Immature natural killer cell (primary cell): ENCODE measurements around the gene PRXL2B. TPM values are rescaled to one million over a fixed set of nuclear protein-coding genes. Genes with fewer than 3 reads are reported as not detected.

Experiments used
- DNase-seq, 3 donors: peaks; one replicate each; pipeline ENCODE4 v3.0.0; 2022; ENCODE audit warnings: mixed read lengths in 1 of 3
- H3K27ac Mint-ChIP-seq, 6 donors: one replicate each; pipeline ENCODE4 v1.8.0; 2020; ENCODE audit warnings: mixed read lengths in 6 of 6, mild to moderate bottlenecking in 5 of 6, inconsistent platforms in 4 of 6, moderate library complexity in 3 of 6
- H3K27me3 Mint-ChIP-seq, 3 donors: one replicate each; pipeline ENCODE4 v1.8.0; 2020 to 2021; ENCODE audit warnings: low read depth in 3 of 3, mild to moderate bottlenecking in 3 of 3, mixed read lengths in 3 of 3, moderate library complexity in 3 of 3, inconsistent platforms in 1 of 3
- H3K36me3 Mint-ChIP-seq, 3 donors: one replicate each; pipeline ENCODE4 v1.8.0; 2020; ENCODE audit warnings: mixed read lengths in 3 of 3, inconsistent platforms in 2 of 3, mild to moderate bottlenecking in 2 of 3
- H3K4me1 Mint-ChIP-seq, 2 donors: one replicate each; pipeline ENCODE4 v1.8.0; 2020; ENCODE audit warnings: inconsistent platforms in 2 of 2, mild to moderate bottlenecking in 2 of 2, mixed read lengths in 2 of 2, moderate library complexity in 1 of 2
- H3K4me3 Mint-ChIP-seq, 5 donors: one replicate each; pipeline ENCODE4 v1.8.0; 2020; ENCODE audit warnings: mild to moderate bottlenecking in 5 of 5, mixed read lengths in 5 of 5, inconsistent platforms in 3 of 5, moderate library complexity in 3 of 5
- H3K9me3 Mint-ChIP-seq, 6 donors: one replicate each; pipeline ENCODE4 v1.8.0; 2020; ENCODE audit warnings: mild to moderate bottlenecking in 6 of 6, mixed read lengths in 6 of 6, inconsistent platforms in 4 of 6, moderate library complexity in 3 of 6
- polyA plus RNA-seq, 3 donors: library from polyadenylated mRNA; unstranded; fragments of 300-500 nt; fragmentation: Illumina TruSeq; gene quantifications; one replicate each; pipeline ENCODE4 v1.2.3, GENCODE V29; 2021

Gene PRXL2B
- polyA plus RNA-seq, 3 donors from 2014 or later: 10.0 to 17.1 (median 13.6) TPM

DNA sequence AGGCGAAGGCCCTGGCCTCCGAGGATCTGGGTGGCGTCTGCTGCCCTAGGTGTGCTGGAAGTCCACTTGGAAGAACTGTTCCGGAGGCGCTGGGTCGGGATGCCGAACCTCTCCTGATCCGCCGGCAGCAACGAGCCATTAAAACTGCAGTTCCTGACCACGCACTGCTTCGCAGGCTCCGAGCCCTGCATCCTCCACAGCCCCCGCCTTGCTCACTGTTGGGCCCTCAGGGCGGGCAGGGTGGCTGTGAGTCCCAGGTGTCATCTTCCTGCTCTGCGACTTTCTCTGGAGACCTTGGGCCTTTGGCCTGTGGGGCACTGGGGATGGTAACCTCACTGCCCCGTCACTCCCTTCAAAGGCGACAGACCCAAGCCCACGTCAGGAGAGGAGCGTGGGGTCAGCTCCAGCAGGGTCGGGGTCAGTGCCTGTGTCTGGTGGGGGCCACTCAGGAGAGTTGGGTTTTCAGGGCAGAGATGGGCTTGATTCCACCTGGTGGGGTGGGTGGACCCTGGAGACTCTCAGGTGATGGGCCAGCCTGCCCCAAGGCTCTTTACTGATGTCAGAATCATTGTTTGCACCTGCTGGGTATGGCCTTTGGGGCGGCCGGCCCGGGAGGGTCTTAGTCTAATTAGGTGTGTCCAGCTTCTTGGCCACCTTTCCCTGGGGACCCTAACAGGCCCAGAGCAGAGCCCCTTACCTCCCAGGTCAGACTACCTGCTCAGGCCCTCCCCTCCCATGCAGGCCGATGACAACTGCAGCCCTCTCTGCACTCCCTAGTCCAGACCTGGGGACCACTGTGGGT, 3.1 kb downstream of the PRXL2B start:
- Mint-ChIP-seq H3K4me1 (peaks cover 8 to 11% of the 10 kb centered on the region in 2 donors), H3K27ac (no peak overlapping the region), H3K36me3 (no peaks in the 10 kb centered on the region), H3K4me3 (peak overlapping the region in 1 of 5 donors; percentile 18), H3K9me3 (no peaks in the 10 kb centered on the region), H3K27me3 (peaks cover 2 to 7% (median 3%) of the 10 kb centered on the region in 3 donors)
- DNase-seq: no peak

DNA sequence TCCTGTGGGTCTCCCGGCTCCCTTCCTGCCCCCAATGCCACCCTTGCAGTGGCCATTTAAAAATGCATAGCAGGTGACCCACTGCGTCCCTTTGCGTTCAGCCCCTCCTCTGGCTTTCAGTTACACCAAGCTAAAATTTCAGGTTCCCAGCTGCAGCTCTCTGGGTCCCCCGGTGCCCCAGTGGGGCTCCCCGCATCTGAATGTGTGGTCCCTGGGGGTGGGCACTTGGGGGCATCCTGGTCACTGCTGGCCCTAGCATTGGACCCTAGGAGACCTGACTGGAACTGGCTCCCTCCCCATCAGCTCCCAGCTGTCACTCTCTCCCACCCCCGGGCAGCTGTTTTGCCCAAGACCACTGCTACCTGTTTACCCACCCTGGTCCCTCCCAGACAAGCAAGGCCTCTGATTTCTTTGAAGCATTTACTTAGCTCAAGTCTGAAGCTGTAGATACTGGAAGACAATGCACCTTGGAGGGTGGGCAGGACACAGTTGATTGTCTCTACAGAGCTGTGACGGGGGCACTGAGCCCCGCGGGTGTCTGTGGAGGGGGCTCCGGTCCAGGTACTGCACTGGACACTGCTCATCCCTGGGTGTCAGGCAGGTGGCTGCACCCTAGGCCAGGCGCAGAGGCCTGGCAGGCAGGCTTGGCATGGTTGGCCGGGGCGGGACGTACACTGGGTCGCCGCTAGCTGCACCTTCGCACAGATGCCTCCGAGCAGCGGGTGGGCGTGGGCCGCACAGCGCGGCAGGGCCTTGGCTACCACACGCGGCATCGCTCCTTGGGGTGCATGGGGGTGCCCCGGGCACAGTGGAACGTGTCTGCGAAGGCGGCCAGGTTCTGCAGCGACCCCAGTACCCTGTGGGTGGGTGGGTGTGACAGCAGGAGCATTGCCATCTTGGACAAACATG, 3.9 kb downstream of the PRXL2B start:
- no peak for DNase-seq
- H3K9me3 Mint-ChIP-seq: no peaks in the 10 kb centered on the region
- H3K27ac Mint-ChIP-seq: no peak overlapping the region
- H3K36me3 Mint-ChIP-seq: no peaks in the 10 kb centered on the region
- H3K27me3 Mint-ChIP-seq: peaks cover 2 to 4% (median 3%) of the 10 kb centered on the region in 3 donors
- no peak overlapping the region for H3K4me3 Mint-ChIP-seq
- peaks cover under 1 to 2% of the 10 kb centered on the region in 2 donors for H3K4me1 Mint-ChIP-seq

DNA sequence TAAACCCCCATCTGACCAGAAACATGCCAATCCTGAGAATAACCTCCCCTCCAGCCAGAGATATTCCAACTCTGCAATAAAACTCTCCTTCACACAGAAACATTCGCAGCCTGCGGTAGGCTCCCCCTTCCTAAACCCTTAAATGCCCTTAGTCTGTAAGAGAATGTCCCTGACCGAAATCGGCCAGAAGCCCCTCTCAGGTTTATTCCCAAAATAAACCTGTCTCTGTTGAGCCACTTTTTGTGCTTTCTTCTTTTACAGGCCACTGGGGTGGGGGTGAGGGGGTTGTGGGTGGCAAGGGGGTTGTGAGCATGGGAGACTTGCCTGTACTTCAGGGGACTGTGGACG, 4.6 kb downstream of the PRXL2B start:
- DNase-seq: no peak
- no peaks in the 10 kb centered on the region for H3K4me1 Mint-ChIP-seq
- H3K9me3 Mint-ChIP-seq: no peaks in the 10 kb centered on the region
- peak overlapping the region in 1 of 6 donors; percentile 56 for H3K27ac Mint-ChIP-seq
- H3K36me3 Mint-ChIP-seq: no peaks in the 10 kb centered on the region
- H3K4me3 Mint-ChIP-seq: no peak overlapping the region
- peaks cover 0 to 4% (median 2%) of the 10 kb centered on the region in 3 donors for H3K27me3 Mint-ChIP-seq

DNA sequence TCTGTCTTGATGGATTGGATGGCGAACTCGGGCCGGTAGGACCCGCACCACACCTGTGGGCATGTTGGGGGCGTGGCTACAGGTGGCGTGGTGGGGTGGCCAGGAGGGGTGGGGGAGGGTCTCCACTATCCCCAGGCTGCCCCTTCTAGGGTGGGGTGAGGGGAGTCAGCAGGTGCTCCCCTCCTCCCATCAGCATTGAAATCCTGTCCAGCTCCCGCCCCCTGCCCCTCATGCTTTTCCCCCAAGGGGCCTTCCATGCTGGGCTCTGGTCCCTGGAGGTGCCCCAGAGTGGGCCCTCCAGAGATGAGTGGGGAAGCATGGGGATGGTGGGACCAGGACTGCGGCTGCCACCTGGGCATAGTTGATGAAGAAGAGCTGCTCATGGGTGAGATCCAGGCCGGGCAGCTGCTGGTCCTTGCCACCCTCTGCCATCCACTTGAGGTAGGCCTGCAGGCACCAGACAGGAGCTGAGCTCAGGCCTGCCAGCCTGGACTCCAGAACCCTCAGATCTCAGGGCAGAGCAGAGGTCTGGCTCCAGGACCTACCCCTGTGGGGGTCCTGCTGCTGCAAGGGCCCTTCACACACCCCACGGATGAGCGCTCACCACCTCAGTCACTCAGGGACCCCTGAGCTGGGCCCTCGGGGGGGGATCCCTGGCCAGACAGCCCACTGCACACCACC, 5.1 kb downstream of the PRXL2B start:
- Mint-ChIP-seq H3K4me3 (no peak overlapping the region), H3K36me3 (no peaks in the 10 kb centered on the region), H3K4me1 (no peaks in the 10 kb centered on the region), H3K27ac (no peak overlapping the region), H3K27me3 (peaks cover 0 to 1% (median 0%) of the 10 kb centered on the region in 3 donors), H3K9me3 (no peaks in the 10 kb centered on the region)
- DNase-seq: no peak

DNA sequence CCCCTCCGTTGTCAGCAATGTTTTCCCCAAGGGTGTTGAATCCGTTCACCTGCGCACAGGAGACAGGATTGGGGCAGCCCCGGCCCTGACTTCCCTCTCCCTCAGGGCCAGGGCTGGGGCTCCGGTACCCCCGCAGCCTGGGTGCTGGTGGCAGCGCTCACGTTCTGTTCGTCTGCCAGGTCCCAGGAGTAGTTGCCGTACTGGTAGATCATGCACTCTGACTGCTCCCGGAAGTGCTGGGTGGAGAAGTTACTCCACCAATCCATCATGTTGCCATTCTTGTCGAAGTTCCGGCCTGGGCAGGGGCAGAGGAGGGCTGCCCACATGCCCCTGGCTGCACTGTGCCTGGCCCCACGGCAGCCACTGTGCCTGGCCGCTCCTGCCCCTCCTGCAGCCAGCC, 6.1 kb downstream of the PRXL2B start:
- no peak overlapping the region for H3K27ac Mint-ChIP-seq
- peak overlapping the region in 1 of 5 donors; percentile 33 for H3K4me3 Mint-ChIP-seq
- no peaks in the 10 kb centered on the region for H3K4me1 Mint-ChIP-seq
- H3K36me3 Mint-ChIP-seq: no peaks in the 10 kb centered on the region
- H3K9me3 Mint-ChIP-seq: no peaks in the 10 kb centered on the region
- peaks cover 0 to 4% (median 0%) of the 10 kb centered on the region in 3 donors for H3K27me3 Mint-ChIP-seq
- DNase-seq: no peak

DNA sequence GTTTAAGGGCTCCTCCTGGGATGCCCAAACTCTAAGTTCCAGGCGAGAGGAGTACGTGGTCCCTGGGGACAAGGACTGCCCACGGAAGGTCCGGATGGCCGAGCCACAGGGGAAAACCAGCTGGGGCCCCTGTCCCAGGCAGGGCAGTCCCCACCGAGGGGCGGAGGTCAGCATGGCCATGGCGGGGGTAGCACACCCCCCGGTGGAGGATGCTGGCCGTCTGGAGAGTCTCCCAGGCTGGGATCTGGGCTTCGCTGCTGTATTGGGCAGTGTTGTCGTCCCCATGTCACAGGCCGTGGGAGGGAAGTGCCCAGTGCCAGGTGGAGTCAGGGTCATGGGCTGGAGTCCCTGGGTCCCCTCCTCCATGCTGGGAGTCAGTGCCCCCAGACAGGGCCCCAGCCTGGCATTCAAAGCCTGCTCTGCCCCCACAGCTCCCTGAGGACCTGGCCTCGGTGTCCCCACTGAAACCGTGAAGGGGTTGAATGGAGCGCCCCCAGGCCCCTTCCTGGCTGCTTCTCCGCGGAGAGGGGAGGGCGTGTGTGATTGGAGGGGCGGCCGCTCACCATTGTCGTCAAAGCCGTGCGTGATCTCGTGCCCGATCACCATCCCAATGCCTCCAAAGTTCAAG, 6.8 kb downstream of the PRXL2B start:
- Mint-ChIP-seq H3K4me3 (no peak overlapping the region), H3K9me3 (no peaks in the 10 kb centered on the region), H3K4me1 (peaks cover 0 to 2% of the 10 kb centered on the region in 2 donors), H3K36me3 (no peaks in the 10 kb centered on the region), H3K27me3 (peaks cover 3 to 4% (median 4%) of the 10 kb centered on the region in 3 donors), H3K27ac (no peak overlapping the region)
- no peak for DNase-seq

DNA sequence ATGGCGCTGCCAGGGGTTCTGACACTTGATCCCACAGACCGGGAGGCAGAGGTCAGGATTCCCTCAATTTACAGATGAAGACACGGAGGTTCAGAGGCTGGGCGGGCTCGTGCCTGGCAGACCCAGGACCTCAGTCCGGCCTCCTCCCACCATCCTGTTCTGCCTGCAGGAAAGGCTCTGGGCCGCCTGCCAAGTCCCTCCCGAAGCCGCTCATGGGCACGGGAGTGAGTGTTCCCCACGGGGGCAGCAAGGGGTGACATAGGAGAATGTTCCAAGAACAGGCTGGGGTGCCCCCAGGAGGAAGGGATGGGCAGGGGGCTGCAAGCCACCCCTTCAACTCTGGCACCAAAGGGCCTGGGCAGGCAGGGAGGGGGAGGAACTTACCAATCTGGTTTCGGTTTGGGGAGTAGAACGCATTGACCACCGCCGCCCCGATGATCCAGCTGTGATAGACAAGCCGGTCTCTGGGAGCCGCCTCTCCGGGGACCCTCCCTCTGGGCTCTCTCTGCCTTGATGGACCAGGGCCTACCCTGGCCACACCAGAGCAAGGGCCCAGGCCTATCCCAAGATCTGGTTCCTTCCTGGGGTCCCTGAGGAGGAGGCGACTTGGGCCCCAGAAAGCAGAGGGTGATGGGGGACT, 7.5 kb downstream of the PRXL2B start:
- Mint-ChIP-seq H3K27me3 (peaks cover 3 to 4% (median 4%) of the 10 kb centered on the region in 3 donors), H3K4me3 (no peak overlapping the region), H3K27ac (no peak overlapping the region), H3K36me3 (no peaks in the 10 kb centered on the region), H3K4me1 (peaks cover 0 to 2% of the 10 kb centered on the region in 2 donors), H3K9me3 (no peaks in the 10 kb centered on the region)
- DNase-seq: no peak

DNA sequence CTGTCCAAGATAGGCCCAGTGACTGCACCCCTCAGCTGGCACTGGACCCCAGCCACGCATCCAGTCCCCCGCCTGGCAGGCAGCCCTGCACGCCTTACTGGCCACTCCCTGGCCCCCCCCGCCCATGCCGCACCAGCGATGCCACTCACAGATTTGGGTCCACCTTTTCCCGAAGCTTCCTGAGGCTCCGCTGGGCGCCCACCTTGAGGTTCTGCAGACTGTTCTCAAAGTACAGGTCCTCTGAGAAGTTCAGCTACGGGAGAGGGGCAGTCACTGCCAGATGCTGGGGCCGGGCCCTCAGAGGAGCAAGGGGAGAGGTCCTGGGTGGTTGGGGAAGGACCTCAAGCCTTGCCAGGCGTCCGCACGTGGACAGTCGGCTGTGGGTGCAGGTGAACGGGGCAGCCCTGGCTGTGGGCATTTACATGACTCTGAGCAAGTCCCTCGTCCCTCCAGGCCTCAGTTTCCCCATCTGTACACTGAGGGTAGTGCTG, 8.1 kb downstream of the PRXL2B start:
- H3K4me3 Mint-ChIP-seq: no peak overlapping the region
- peaks cover 0 to 2% of the 10 kb centered on the region in 2 donors for H3K4me1 Mint-ChIP-seq
- H3K27me3 Mint-ChIP-seq: peaks cover 3 to 4% (median 4%) of the 10 kb centered on the region in 3 donors
- H3K9me3 Mint-ChIP-seq: no peaks in the 10 kb centered on the region
- no peak overlapping the region for H3K27ac Mint-ChIP-seq
- no peaks in the 10 kb centered on the region for H3K36me3 Mint-ChIP-seq
- DNase-seq: no peak

DNA sequence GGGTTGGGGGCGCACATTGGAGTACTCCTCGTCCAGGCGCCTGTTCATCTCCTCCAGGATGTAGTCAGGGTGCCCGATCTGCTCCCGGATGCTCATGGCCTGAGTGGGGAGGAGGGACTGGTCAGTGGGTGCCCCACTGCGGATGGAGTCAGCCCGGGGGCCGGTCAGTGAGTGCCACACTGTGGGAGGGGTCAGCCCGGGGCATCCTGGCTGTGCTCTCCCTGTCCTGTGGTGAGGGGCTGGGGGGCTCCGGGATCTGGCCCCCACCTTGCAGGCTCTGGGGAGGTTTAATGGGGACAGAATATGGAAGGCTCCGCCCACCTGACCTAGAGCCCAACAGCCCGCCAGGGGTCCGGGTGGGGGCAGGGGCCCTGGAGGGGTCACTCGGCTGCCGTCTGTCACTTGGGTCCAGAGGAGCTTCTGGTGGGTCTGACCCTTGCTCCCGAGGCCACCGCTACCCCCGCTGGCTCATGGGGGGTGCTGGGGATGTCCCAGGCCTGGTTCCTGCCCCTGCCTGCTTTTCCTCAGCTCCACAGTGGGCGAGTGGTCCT, 8.8 kb downstream of the PRXL2B start:
- Mint-ChIP-seq H3K9me3 (no peaks in the 10 kb centered on the region), H3K27ac (no peak overlapping the region), H3K4me1 (peaks cover 0 to 2% of the 10 kb centered on the region in 2 donors), H3K4me3 (no peak overlapping the region), H3K36me3 (no peaks in the 10 kb centered on the region), H3K27me3 (peaks cover 3 to 4% (median 4%) of the 10 kb centered on the region in 3 donors)
- no peak for DNase-seq

DNA sequence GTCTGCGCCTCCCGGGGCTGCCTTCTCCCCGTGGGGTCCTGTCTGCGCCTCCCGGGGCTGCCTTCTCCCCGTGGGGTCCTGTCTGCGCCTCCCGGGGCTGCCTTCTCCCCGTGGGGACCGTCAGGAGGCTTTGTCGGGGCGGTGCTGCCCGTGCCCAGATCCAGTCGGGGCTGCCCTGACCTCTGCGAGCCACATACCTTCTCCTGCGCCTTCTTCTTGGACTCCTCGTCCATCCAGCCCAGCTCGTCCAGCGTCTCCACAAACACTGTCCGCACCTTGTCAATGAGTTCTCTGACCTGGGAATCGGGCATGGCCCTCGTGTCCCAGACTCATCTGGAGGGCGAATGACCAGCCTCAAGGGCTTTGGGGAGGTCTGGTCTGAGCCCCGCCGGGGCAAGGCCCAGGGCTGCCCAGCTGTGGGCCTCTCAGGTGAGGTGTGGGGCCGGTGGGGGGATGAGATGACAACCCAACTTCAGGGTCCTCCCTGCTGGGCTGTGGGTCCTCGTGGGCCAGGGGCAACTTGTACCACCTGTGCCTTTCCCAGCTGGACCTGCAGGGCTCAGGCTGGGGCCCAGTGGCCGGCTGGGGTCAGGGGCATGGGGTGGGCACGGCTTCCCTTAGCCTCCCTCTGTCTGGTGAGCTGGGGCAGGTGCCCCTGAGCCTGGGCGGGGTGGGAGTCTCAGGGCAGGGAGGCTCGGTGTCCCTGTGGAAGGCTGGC, 9.4 kb downstream of the PRXL2B start:
- Mint-ChIP-seq H3K36me3 (no peaks in the 10 kb centered on the region), H3K9me3 (no peaks in the 10 kb centered on the region), H3K27ac (no peak overlapping the region), H3K4me3 (no peak overlapping the region), H3K27me3 (peaks cover 3 to 6% (median 4%) of the 10 kb centered on the region in 3 donors), H3K4me1 (peaks cover 0 to 2% of the 10 kb centered on the region in 2 donors)
- no peak for DNase-seq

DNA sequence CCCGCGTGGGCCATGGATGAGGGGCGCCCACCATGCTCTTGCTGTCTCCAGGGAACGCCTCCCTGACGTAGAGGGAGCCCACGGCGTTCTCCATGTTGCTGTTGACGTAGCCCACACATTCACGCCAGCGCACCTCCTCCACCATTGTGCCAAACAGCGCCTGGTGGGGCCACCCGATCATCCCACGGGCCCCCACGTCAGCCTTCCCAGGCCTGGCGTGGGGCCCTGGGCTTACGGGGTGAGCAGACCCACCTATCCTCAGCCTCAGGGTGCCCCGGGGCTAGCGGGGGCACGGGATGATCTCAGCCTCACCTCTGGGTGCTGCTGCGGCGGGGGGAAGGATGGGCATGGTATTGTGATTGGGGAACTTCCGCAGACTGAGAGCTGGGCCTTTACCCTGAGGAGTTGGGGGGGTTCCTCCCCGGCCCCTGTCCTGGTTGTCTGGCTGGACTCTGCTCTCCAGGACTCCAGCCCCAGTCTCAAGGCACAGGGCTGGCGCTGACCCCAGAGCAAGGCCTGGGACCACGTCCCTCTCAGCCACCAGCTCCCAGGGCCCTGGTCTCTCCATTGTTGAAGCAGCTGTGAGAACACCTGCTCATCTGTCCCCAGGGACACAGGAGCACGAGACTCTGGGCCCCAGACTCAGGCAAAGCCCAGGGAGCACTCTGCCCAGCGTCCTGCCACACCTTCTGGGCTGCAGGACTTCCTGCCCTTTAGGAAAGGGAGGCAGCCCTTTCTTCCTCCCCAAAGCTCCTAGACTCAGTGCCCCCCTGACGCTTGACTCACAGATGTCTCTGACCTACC, 10.2 kb downstream of the PRXL2B start:
- Mint-ChIP-seq H3K9me3 (no peaks in the 10 kb centered on the region), H3K4me3 (no peak overlapping the region), H3K27me3 (peaks cover 3 to 6% (median 4%) of the 10 kb centered on the region in 3 donors), H3K36me3 (no peaks in the 10 kb centered on the region), H3K27ac (peak overlapping the region in 1 of 6 donors; percentile 30), H3K4me1 (peaks cover 0 to 2% of the 10 kb centered on the region in 2 donors)
- no peak for DNase-seq
